GM12865 (cell line): ENCODE data around the gene PHACTR4.
"Not testable (repeated sequence)": the region's sequence is repeated elsewhere in the genome, so short reads cannot be mapped to it uniquely, and the experiment has no call there.

Experiments
- DNase-seq: peaks from one replicate; pipeline ENCODE4 v3.0.0; 2010; ENCODE audit warnings: low read depth
- H3K4me3 ChIP-seq: 2 replicates; pipeline ENCODE4 v1.5.1; 2011; ENCODE audit warnings: mild to moderate bottlenecking, low read depth, low read length, control low read depth
- CTCF ChIP-seq: IDR thresholded peaks from 2 replicates; pipeline ENCODE4 v1.5.1; 2011; ENCODE audit warnings: low read length, control low read depth, low read depth, inconsistent platforms; ENCODE audit not compliant: insufficient read depth; ENCODE audit errors: missing control alignments

PHACTR4 gene

GRCh38 chr1:28537457-28538199 is 168.1 kb downstream of the PHACTR4 start:
- H3K4me3 ChIP-seq: no peak overlapping the region
- no peak for TF ChIP-seq CTCF
- DNase-seq: no peak

- no peak for DNase-seq
- no peak for TF ChIP-seq CTCF
Observed at GRCh38 chr1:28538286-28538685, 168.7 kb downstream of the PHACTR4 start.

GRCh38 chr1:28540651-28541050 is 171.1 kb downstream of the PHACTR4 start:
- no peak for TF ChIP-seq CTCF
- H3K4me3 ChIP-seq: no peak overlapping the region
- DNase-seq: no peak

More at GRCh38 chr1:28538286-28538685, 168.7 kb downstream of the PHACTR4 start:
- H3K4me3 ChIP-seq: no peak overlapping the region

GRCh38 chr1:28541414-28542015 is 172.0 kb downstream of the PHACTR4 start:
- H3K4me3 ChIP-seq, DNase-seq: not testable (repeated sequence)

- H3K4me3 ChIP-seq: no peak overlapping the region
- no peak for DNase-seq
- no peak for TF ChIP-seq CTCF
Observed at GRCh38 chr1:28545246-28545628, 175.7 kb downstream of the PHACTR4 start.

- no peak overlapping the region for H3K4me3 ChIP-seq
- DNase-seq: no peak
- no peak for TF ChIP-seq CTCF
Observed at GRCh38 chr1:28548318-28548717, 178.8 kb downstream of the PHACTR4 start.
